ENCODE data around the gene CELF4.

The CELF4 gene

GRCh38 chr18:37521510-37522465, 43.8 kb downstream of the CELF4 start:
- DNase-seq: no peak

- DNase-seq: no peak
Measured at GRCh38 chr18:37520508-37520907, 45.1 kb downstream of the CELF4 start.

GRCh38 chr18:37519510-37520135, 46.0 kb downstream of the CELF4 start:
- DNase-seq: peak; percentile 80

GRCh38 chr18:37516361-37516853, 49.2 kb downstream of the CELF4 start:
- DNase-seq: no peak

- DNase-seq: no peak
Measured at GRCh38 chr18:37514953-37515352, 50.6 kb downstream of the CELF4 start.

GRCh38 chr18:37512400-37512799, 53.2 kb downstream of the CELF4 start:
- DNase-seq: no peak

- DNase-seq: no peak
Measured at GRCh38 chr18:37511721-37512298, 53.8 kb downstream of the CELF4 start.

GRCh38 chr18:37509600-37509999, 56.0 kb downstream of the CELF4 start:
- no peak for DNase-seq

GRCh38 chr18:37508207-37508606, 57.4 kb downstream of the CELF4 start:
- no peak for DNase-seq

- no peak for DNase-seq
Measured at GRCh38 chr18:37507239-37507638, 58.4 kb downstream of the CELF4 start.

GRCh38 chr18:37506001-37506400, 59.6 kb downstream of the CELF4 start:
- DNase-seq: no peak

- no peak for DNase-seq
Measured at GRCh38 chr18:37505321-37505720, 60.3 kb downstream of the CELF4 start.

- DNase-seq: no peak
Measured at GRCh38 chr18:37502601-37503000, 63.0 kb downstream of the CELF4 start.

GRCh38 chr18:37502036-37502435, 63.6 kb downstream of the CELF4 start:
- DNase-seq: no peak

- peak; percentile 88 for DNase-seq
Measured at GRCh38 chr18:37501136-37501535, 64.5 kb downstream of the CELF4 start.

GRCh38 chr18:37499913-37500312, 65.7 kb downstream of the CELF4 start:
- no peak for DNase-seq

- no peak for DNase-seq
Measured at GRCh38 chr18:37499044-37499443, 66.6 kb downstream of the CELF4 start.

GRCh38 chr18:37497853-37498518, 67.6 kb downstream of the CELF4 start:
- no peak for DNase-seq

GRCh38 chr18:37496568-37496967, 69.0 kb downstream of the CELF4 start:
- DNase-seq: no peak

GRCh38 chr18:37495354-37495753, 70.2 kb downstream of the CELF4 start:
- peak; percentile 60 for DNase-seq

- DNase-seq: no peak
Measured at GRCh38 chr18:37494406-37494805, 71.2 kb downstream of the CELF4 start.

- DNase-seq: no peak
Measured at GRCh38 chr18:37493352-37493935, 72.2 kb downstream of the CELF4 start.

GRCh38 chr18:37492952-37493351, 72.6 kb downstream of the CELF4 start:
- DNase-seq: no peak

Data from islet precursor cell (in vitro differentiated cells).